Fibroblast of peridontal ligament (primary cell): ENCODE data around the gene MARCHF4.

ENCODE experiments used
- DNase-seq: peaks from one replicate; pipeline ENCODE4 v3.0.0-alpha.2; 2010; ENCODE audit errors: extremely low read depth

MARCHF4 gene

GRCh38 chr2:216349366-216349765, 22.9 kb downstream of the MARCHF4 start:
- no peak for DNase-seq

GRCh38 chr2:216348756-216349308, 23.5 kb downstream of the MARCHF4 start:
- peak; percentile 62 for DNase-seq

DNA sequence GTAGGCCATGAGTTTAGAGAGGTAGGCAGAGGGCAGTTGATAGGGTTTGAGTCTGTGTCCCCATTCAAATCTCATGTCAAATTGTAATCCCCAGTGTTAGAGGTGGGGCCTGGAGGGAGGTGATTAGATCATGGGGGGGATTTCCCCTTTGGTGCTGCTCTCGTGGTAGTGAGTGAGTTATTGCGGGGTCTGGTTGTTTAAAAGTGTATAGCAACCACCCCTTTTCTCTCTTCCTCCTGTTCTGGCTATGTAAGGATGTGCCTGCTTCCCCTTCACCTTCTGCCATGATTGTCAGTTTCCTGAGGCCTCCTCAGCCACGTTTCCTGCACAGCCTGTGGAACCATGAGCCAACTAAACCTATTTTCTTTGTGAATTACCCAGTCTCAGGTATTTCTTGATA, 25.5 kb downstream of the MARCHF4 start:
- DNase-seq, result no peak

DNA sequence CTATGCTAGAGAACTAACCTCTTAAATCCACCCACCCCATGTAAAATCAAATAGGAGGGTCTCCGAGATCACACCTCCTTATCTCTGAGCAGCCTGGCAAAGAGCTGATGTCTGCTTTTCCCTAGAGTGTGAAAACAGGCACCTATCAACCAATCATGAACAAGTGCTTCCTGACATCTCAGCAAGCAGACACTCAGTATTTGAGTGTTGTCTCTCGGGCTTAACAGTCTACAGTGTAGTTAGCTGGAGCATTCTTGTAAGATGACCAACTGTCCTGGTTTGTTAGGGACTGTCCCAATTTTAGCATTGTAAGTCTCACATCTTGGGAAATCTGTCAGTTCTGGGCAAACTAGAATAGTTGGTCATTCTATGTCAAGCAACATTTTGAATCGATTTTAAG, 26.4 kb downstream of the MARCHF4 start:
- DNase-seq, result no peak

GRCh38 chr2:216344950-216345300, 27.4 kb downstream of the MARCHF4 start:
- peak; percentile 68 for DNase-seq

DNA sequence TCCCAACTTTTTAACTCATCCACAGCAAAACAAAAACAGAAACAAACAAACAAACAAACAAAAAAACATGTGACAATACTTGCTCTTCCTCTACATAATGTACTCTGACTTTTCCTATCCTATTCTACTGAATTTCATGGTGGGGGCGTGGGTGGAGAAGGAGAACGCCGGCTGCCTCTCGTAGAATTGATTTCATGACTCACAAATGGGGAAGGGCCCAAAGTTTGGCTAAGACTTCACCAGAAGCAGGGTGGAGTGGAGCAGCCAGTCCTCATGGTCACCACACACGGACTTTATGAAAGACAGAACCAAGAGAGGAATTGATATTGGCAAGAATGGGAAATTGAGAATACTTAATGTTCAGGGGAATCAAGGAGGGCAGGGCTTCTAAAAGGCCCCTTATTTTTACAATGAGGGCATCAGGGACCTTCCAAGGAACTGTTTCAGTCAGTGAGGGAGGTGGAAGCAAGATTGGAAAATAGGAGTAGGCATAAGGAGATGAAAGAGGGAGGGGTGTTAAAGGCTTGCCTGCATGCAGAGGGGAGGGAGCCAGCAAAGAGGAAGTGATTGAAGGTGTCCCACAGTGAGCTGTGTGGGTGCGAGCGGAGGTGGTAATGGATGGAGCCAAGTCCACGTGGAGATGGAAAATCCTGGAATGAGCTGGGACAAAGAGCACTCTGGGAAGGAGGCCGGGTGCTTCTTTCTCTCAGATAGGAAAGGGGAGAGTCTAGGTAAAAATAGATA, 27.9 kb downstream of the MARCHF4 start:
- DNase-seq, result peak; percentile 55

DNA sequence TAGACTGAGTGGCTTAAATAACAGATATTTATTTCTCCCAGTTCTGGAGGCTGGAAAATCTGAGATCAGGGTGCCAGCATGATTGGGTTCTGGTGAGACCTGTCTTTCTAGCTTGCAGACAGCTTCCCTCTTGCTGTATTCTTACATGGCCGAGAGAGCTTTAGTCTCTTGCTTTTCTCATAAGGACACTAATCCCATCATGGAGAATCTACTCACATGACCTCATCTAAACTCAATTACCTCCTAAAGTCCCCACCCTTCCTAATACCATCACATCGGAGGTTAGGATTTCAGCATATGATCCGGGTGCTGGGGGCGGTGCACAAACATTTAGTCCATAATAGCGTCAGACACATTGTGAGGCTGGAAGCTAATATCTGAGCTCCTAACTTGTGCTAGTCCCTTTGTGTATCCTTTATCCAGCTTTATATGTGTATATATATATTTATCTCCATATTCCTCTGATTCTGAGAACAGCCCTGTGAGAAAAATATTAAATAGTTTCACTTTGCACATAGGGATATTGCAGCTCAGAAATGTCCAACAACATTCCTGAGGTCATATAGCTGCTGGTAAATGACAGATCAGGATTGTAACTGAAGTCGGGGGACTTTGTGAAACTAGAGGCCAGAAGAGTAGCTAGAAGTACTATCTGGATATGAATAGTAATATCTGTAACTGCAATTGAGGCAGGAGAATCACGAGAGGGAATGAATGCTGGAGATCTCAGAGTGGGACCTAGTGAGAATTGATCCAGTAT, 28.9 kb downstream of the MARCHF4 start:
- peak; percentile 46 for DNase-seq

DNA sequence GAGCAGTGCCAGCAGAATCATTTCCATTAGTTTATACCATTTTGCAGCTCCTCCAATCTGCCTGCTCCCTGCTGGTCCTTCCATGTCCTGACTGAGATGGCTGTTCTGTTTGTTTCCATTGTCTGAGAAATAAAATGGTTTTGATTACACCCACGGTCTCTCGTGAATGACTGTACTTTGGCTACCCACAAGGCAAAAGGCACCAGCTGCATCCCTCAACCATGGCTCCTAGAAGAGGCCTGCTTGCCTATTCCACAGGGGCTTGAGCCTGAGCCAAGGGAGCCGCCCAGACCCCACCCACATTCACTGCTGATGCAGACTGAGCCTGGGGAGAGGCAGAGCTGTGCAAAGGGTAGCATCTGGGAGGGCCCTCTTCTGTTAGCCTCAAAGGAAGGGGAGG, 31.2 kb downstream of the MARCHF4 start:
- DNase-seq, result peak; percentile 66

- DNase-seq, result no peak
Observed at GRCh38 chr2:216340280-216340631, 32.0 kb downstream of the MARCHF4 start.

DNA sequence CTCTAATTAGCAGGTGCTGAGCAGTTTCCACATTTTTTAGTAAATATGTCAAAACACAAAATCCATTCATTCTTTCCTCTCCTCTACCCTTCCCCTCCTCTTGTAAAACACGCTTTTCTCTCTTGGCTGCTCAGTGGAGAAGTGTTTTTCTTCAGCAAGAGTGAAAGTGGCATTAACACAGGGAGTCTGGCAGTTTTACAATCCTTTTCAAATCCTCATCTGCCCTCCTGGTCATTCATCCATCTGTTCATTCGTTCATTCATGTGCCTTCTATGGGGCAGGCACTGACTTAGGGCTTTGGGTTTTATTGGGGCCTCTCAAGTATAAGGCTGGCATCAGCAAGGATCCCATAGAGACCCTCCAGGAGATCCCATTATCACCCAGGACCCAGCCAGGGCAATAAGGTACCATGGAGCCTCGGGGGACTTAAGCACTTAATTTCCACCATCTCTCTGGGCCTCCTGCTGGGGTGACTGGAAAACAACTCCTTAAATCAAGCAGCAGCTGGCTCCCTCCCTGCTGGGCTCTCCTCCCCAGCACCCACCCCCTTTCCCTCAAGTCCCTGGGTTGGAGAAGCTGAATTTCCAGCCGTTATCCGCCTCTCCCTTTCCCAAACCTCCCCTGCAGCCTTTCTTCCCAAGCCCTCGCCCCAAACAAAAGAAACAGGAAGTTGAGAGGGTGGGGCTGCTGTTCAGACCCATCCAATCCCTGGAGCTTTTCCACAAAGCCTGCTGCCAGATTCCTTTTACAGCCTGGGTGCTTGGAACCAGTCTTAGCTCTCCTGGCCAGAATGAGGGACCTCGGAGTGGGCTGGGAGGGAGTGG, 32.6 kb downstream of the MARCHF4 start:
- peak; percentile 72 for DNase-seq

DNA sequence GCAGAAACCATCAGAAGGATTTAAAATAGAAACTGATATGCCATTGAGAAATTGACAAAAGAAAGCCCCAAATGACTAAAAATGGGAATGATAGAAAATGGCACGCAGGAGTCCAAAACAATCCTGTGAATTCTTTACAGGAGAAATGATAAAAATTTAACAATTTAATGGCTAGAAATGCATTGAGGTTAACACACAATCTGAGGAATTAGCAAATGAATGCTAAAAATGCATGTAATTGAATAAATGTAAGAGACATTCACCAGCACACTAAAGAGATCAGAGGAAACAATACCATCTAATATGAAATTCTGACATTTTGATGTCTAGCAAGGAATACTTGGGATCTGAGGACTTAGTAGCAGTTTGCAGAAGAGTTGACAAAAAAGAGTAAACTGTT, 37.0 kb downstream of the MARCHF4 start:
- DNase-seq, result no peak

- DNase-seq, result peak; percentile 65
Observed at GRCh38 chr2:216328347-216328746, 43.9 kb downstream of the MARCHF4 start.

DNA sequence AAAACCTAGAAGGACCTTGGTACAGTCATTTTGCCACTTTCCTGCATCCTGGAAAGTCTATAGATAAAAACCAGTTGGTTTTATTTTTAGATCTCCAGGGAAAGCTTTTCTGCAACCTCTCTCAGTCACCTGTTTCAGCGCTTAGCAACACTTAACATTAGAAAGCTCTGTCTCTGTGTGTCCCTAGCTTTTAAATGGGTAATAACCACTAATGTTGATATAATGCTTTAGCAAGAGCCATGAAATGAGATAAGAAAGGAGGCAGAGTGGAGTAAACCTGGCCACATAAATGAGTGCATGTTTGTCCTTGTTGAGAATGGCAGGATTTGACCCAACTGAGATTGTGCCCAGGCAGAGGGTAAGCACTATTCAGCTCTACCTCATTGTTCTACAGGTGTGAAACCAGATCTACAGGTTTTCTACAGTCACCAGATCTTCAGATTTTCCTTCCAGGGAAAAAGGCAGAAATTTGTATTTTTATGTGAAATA, 44.8 kb downstream of the MARCHF4 start:
- no peak for DNase-seq
